HCT116 (cell line): Measurements from ENCODE around the gene TEX26. TPM values are rescaled to one million over a fixed set of nuclear protein-coding genes. Genes with fewer than 3 reads are reported as not detected.

Experiments
- ATAC-seq: fragments of 200-7000 bp; cut with Tn5 transposase; 2 replicates; pipeline ENCODE4 v1.9.1; 2020; ENCODE audit warnings: mild to moderate bottlenecking, moderate library complexity
- BruUV-seq: library from RNA; stranded (reverse); fragments of 400-500 nt; replicated peaks from 2 replicates; lab custom pipeline; 2021; lab: Mats Ljungman, UMichigan
- CTCF ChIA-PET: fragments of 300-600 bp; sonication (Branson Sonifier 250); formaldehyde crosslinking; loops from one replicate; lab custom pipeline; 2021; ENCODE audit warnings: antibody characterized with exemption; lab: Charles Lee
- POLR2A ChIA-PET: fragments of 300-600, 350-600 bp; sonication (Branson Sonifier 250); formaldehyde crosslinking; loops from one replicate; lab custom pipeline; 2021; ENCODE audit warnings: antibody characterized with exemption; lab: Charles Lee
- RAD21 ChIA-PET, 2 experiments: fragments of 300-600 bp; sonication (Branson Sonifier 250); formaldehyde crosslinking; loops; one replicate each; lab custom pipeline; 2023; ENCODE audit warnings: low total read pairs in 2 of 2; ENCODE audit not compliant: uncharacterized antibody in 2 of 2, unreplicated experiment in 2 of 2, low non-redundant PET in 1 of 2; lab: Charles Lee
- DNase-seq: peaks from one replicate; pipeline ENCODE4 v3.0.0-alpha.2; 2010; ENCODE audit warnings: low read depth, low spot score
- H2AFZ ChIP-seq: fragments of 200-600 bp; shearing (Covaris generic), sonication (generic); 2 replicates; pipeline ENCODE4 v1.6.1; 2017; ENCODE audit warnings: low read depth, mixed run types, mixed read lengths, antibody characterized with exemption, low read length; ENCODE audit not compliant: poor library complexity, severe bottlenecking
- H3K27ac ChIP-seq: 2 replicates; pipeline ENCODE4 v1.5.1; 2012; ENCODE audit warnings: low read depth, low read length
- H3K27me3 ChIP-seq: fragments of 200-600 bp; sonication (generic); 2 replicates; pipeline ENCODE4 v1.6.1; 2016; ENCODE audit warnings: mixed run types, low read length, mixed read lengths; ENCODE audit not compliant: insufficient read depth
- H3K36me3 ChIP-seq, 2 experiments: fragments of 200-500 bp in 1 of 2; fragments of 200-600 bp in 1 of 2; sonication (Bioruptor generic) in 1 of 2; sonication (generic) in 1 of 2; 2 replicates each; pipeline versions ENCODE4 v1.5.1 to v1.6.1; 2014 to 2016; ENCODE audit warnings: low read length in 2 of 2, inconsistent platforms in 1 of 2, mixed read lengths in 1 of 2, mixed run types in 1 of 2; ENCODE audit not compliant: insufficient read depth in 2 of 2, control insufficient read depth in 1 of 2
- H3K4me1 ChIP-seq, 2 experiments: fragments of 200-600 bp in 1 of 2; sonication (generic) in 1 of 2; 2 replicates each; pipeline versions ENCODE4 v1.5.1 to v1.6.1; 2012 to 2017; ENCODE audit warnings: low read length in 2 of 2, inconsistent platforms in 1 of 2, mild to moderate bottlenecking in 1 of 2, mixed read lengths in 1 of 2, mixed run types in 1 of 2, moderate library complexity in 1 of 2; ENCODE audit not compliant: insufficient read depth in 2 of 2, control insufficient read depth in 1 of 2
- H3K4me2 ChIP-seq: fragments of 200-600 bp; sonication (generic); 2 replicates; pipeline ENCODE4 v1.6.1; 2017; ENCODE audit warnings: mixed run types, low read length, mixed read lengths
- H3K4me3 ChIP-seq, 2 experiments: fragments of 200-600 bp in 1 of 2; sonication (generic) in 1 of 2; replicated peaks in 1 of 2; 2 replicates each; pipeline ENCODE4 v1.5.1; 2011 to 2016; ENCODE audit warnings: low read length in 2 of 2, control low read depth in 1 of 2, low read depth in 1 of 2, mild to moderate bottlenecking in 1 of 2, mixed read lengths in 1 of 2, mixed run types in 1 of 2
- H3K79me2 ChIP-seq: fragments of 200-600 bp; sonication (generic); 2 replicates; pipeline ENCODE4 v1.6.1; 2017; ENCODE audit warnings: mild to moderate bottlenecking, mixed run types, low read length, moderate library complexity, mixed read lengths; ENCODE audit not compliant: insufficient read depth
- H3K9ac ChIP-seq: fragments of 200-600 bp; sonication (generic); 2 replicates; pipeline ENCODE4 v1.6.1; 2016; ENCODE audit warnings: low read length, mixed read lengths
- H3K9me2 ChIP-seq: fragments of 200-600 bp; sonication (generic), shearing (Covaris generic); 2 replicates; pipeline ENCODE4 v1.6.1; 2017; ENCODE audit warnings: mixed run types, mild to moderate bottlenecking, moderate library complexity; ENCODE audit not compliant: insufficient read depth
- H3K9me3 ChIP-seq, 2 experiments: fragments of 200-500 bp in 1 of 2; fragments of 200-600 bp in 1 of 2; sonication (Bioruptor generic) in 1 of 2; sonication (generic) in 1 of 2; 2 replicates each; pipeline ENCODE4 v1.6.1; 2014 to 2017; ENCODE audit warnings: low read length in 2 of 2, mixed read lengths in 2 of 2, inconsistent platforms in 1 of 2, low read depth in 1 of 2, mild to moderate bottlenecking in 1 of 2, mixed run types in 1 of 2, moderate library complexity in 1 of 2; ENCODE audit not compliant: control insufficient read depth in 1 of 2, insufficient read depth in 1 of 2
- H4K20me1 ChIP-seq: fragments of 200-600 bp; sonication (generic), shearing (Covaris generic); 2 replicates; pipeline ENCODE4 v1.6.1; 2017; ENCODE audit warnings: mixed run types, mild to moderate bottlenecking, moderate library complexity; ENCODE audit not compliant: insufficient read depth
- ATF3 ChIP-seq: IDR thresholded peaks from 2 replicates; pipeline ENCODE4 v1.6.1; 2012
- CEBPB ChIP-seq: IDR thresholded peaks from 2 replicates; pipeline ENCODE4 v1.6.1; 2012; ENCODE audit warnings: low read depth
- EZH2 ChIP-seq: fragments of 200-600 bp; sonication (generic); IDR thresholded peaks from 2 replicates; pipeline ENCODE4 v1.6.1; 2017; ENCODE audit warnings: antibody characterized with exemption, mixed run types
- POLR2A ChIP-seq: IDR thresholded peaks from 2 replicates; pipeline ENCODE4 v1.7.0; 2011; ENCODE audit warnings: borderline replicate concordance; ENCODE audit not compliant: insufficient read depth, insufficient read length; ENCODE audit errors: extremely low read depth
- POLR2AphosphoS5 ChIP-seq: IDR thresholded peaks from 2 replicates; pipeline ENCODE4 v1.6.1; 2011; ENCODE audit warnings: mild to moderate bottlenecking, low read depth, low read length, moderate library complexity
- RAD21 ChIP-seq: IDR thresholded peaks from 2 replicates; pipeline ENCODE4 v1.6.1; 2012; ENCODE audit warnings: low read depth, mild to moderate bottlenecking
- SP1 ChIP-seq: IDR thresholded peaks from 2 replicates; pipeline ENCODE4 v1.6.1; 2012; ENCODE audit warnings: low read depth
- SRF ChIP-seq: IDR thresholded peaks from 2 replicates; pipeline ENCODE4 v1.6.1; 2012; ENCODE audit warnings: low read depth
- YY1 ChIP-seq: IDR thresholded peaks from 2 replicates; pipeline ENCODE4 v1.6.1; 2011; ENCODE audit warnings: low read length, low read depth, moderate library complexity, mild to moderate bottlenecking; ENCODE audit not compliant: insufficient replicate concordance; ENCODE audit errors: extremely low read depth
- intact Hi-C: fragments of 100-400 bp; cut with micrococcal nuclease; formaldehyde crosslinking; loops from 2 replicates; pipeline ENCODE4 v1.10.0; 2022
- total RNA-seq: library from RNA; stranded (reverse); gene quantifications from one replicate; pipeline ENCODE4 v1.2.1, GENCODE V29; 2021; ENCODE audit not compliant: unreplicated experiment
- TF ChIP-seq, protein P1 (sequence below), 3 experiments: fragments of 200-600 bp in 1 of 3; sonication (generic) in 1 of 3; IDR thresholded peaks in 2 of 3; conservative IDR thresholded peaks in 1 of 3; 2 replicates each; pipeline ENCODE4 v1.5.1; 2012 to 2017; ENCODE audit warnings: low read depth in 2 of 3, low read length in 2 of 3, antibody characterized with exemption in 1 of 3, borderline replicate concordance in 1 of 3, control low read depth in 1 of 3, mild to moderate bottlenecking in 1 of 3, mixed read lengths in 1 of 3, mixed run types in 1 of 3, moderate library complexity in 1 of 3; ENCODE audit not compliant: insufficient read depth in 1 of 3
- TF ChIP-seq, protein P2 (sequence below): IDR thresholded peaks from 2 replicates; pipeline ENCODE4 v1.6.1; 2011; ENCODE audit warnings: mild to moderate bottlenecking, low read length, moderate library complexity; ENCODE audit not compliant: insufficient replicate concordance; ENCODE audit errors: extremely low read depth

Gene TEX26
- total RNA-seq, 1 experiment from 2014 or later = not detected

GRCh38 chr13:30908416-30908980, 24.0 kb upstream of the TEX26 start (continued):
- TF ChIP-seq, protein P1, sequence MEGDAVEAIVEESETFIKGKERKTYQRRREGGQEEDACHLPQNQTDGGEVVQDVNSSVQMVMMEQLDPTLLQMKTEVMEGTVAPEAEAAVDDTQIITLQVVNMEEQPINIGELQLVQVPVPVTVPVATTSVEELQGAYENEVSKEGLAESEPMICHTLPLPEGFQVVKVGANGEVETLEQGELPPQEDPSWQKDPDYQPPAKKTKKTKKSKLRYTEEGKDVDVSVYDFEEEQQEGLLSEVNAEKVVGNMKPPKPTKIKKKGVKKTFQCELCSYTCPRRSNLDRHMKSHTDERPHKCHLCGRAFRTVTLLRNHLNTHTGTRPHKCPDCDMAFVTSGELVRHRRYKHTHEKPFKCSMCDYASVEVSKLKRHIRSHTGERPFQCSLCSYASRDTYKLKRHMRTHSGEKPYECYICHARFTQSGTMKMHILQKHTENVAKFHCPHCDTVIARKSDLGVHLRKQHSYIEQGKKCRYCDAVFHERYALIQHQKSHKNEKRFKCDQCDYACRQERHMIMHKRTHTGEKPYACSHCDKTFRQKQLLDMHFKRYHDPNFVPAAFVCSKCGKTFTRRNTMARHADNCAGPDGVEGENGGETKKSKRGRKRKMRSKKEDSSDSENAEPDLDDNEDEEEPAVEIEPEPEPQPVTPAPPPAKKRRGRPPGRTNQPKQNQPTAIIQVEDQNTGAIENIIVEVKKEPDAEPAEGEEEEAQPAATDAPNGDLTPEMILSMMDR (IDR thresholded peaks at IDR 0.05 in 2 of 3, conservative IDR thresholded peaks at IDR 0.05 in 1 of 3; ENCODE audit: borderline replicate concordance in 1 of 3, insufficient read depth in 1 of 3, low read depth in 2 of 3, low read length in 2 of 3) = no peak
- no peak for TF ChIP-seq CEBPB
- TF ChIP-seq ATF3 = no peak
- TF ChIP-seq, protein P2, sequence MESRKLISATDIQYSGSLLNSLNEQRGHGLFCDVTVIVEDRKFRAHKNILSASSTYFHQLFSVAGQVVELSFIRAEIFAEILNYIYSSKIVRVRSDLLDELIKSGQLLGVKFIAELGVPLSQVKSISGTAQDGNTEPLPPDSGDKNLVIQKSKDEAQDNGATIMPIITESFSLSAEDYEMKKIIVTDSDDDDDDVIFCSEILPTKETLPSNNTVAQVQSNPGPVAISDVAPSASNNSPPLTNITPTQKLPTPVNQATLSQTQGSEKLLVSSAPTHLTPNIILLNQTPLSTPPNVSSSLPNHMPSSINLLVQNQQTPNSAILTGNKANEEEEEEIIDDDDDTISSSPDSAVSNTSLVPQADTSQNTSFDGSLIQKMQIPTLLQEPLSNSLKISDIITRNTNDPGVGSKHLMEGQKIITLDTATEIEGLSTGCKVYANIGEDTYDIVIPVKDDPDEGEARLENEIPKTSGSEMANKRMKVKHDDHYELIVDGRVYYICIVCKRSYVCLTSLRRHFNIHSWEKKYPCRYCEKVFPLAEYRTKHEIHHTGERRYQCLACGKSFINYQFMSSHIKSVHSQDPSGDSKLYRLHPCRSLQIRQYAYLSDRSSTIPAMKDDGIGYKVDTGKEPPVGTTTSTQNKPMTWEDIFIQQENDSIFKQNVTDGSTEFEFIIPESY = no peak
- no peak for TF ChIP-seq RAD21

- Histone ChIP-seq H3K4me2 (no peak overlapping the region), H3K36me3 (no peaks in the 10 kb centered on the region), H3K27me3 (no peaks in the 10 kb centered on the region), H3K9ac (no peak overlapping the region), H3K9me3 (no peaks in the 10 kb centered on the region), H2AFZ (no peak overlapping the region), H3K27ac (no peak overlapping the region), H3K4me1 (no peaks in the 10 kb centered on the region), H3K79me2 (no peaks in the 10 kb centered on the region), H3K9me2 (no peaks in the 10 kb centered on the region), H3K4me3 (no peak overlapping the region), H4K20me1 (no peaks in the 10 kb centered on the region)
- ATAC-seq (no peak), DNase-seq (no peak)
- intact Hi-C loops = no loop called here
- no TSS peak for BruUV-seq
- CTCF ChIA-PET = no interaction called here
- RAD21 ChIA-PET = no interaction called here
- POLR2A ChIA-PET = no interaction called here
- TF ChIP-seq POLR2AphosphoS5 (no peak), SRF (no peak), EZH2 (no peak), CEBPB (no peak), RAD21 (no peak), YY1 (no peak), POLR2A (no peak), SP1 (no peak)
- TF ChIP-seq, protein P2 = no peak
Measured at GRCh38 chr13:30910676-30911075, 21.8 kb upstream of the TEX26 start.
